GM12878 (cell line): Measurements from ENCODE around the gene SPRED2.

ENCODE experiments used
- EZH2 ChIP-seq: IDR thresholded peaks from 2 replicates; pipeline ENCODE4 v1.6.1; 2012; ENCODE audit warnings: low read depth, mild to moderate bottlenecking, control low read depth, inconsistent platforms, low read length, borderline replicate concordance; ENCODE audit not compliant: control insufficient read depth
- SMC3 ChIP-seq: IDR thresholded peaks from 2 replicates; pipeline ENCODE4 v1.6.1; 2011; ENCODE audit warnings: low read length, improper control_type of control experiment, borderline replicate concordance
- ZNF274 ChIP-seq: IDR thresholded peaks from one replicate; pipeline ENCODE4 v1.8.0; 2011; ENCODE audit not compliant: insufficient read length, insufficient read depth
- ZZZ3 ChIP-seq: IDR thresholded peaks from 2 replicates; pipeline ENCODE4 v1.6.1; 2011; ENCODE audit warnings: low read depth; ENCODE audit not compliant: control insufficient read depth, insufficient read length
- TF ChIP-seq, protein P1 (sequence below), 3 experiments: IDR thresholded peaks in 2 of 3; conservative IDR thresholded peaks in 1 of 3; 2 replicates each; pipeline ENCODE4 v1.5.1; 2011; ENCODE audit warnings: low read depth in 3 of 3, low read length in 3 of 3, mild to moderate bottlenecking in 3 of 3, control low read depth in 2 of 3, moderate library complexity in 2 of 3, inconsistent platforms in 1 of 3, mixed read lengths in 1 of 3; ENCODE audit not compliant: control insufficient read depth in 2 of 3, insufficient read depth in 1 of 3; ENCODE audit errors: extremely low read depth in 1 of 3
- TF ChIP-seq, protein P2 (sequence below): IDR thresholded peaks from 2 replicates; pipeline ENCODE4 v1.6.1; 2011; ENCODE audit warnings: low read depth, low read length, improper control_type of control experiment, borderline replicate concordance
- TF ChIP-seq, protein P3 (sequence below): fragments of 450-650 bp; IDR thresholded peaks from 2 replicates; pipeline ENCODE4 v1.6.1; 2018; ENCODE audit warnings: mild to moderate bottlenecking, low read depth, moderate library complexity; ENCODE audit not compliant: partially characterized antibody
- TF ChIP-seq, protein P4 (sequence below): IDR thresholded peaks from 2 replicates; pipeline ENCODE4 v1.6.1; 2011; ENCODE audit warnings: borderline replicate concordance, low read depth, mild to moderate bottlenecking, moderate library complexity, low read length; ENCODE audit not compliant: insufficient read depth, poor library complexity, severe bottlenecking
- TF ChIP-seq, protein P5 (sequence below): fragments of 450-650 bp; IDR thresholded peaks from 2 replicates; pipeline ENCODE4 v1.6.1; 2014; ENCODE audit warnings: mild to moderate bottlenecking

DNA sequence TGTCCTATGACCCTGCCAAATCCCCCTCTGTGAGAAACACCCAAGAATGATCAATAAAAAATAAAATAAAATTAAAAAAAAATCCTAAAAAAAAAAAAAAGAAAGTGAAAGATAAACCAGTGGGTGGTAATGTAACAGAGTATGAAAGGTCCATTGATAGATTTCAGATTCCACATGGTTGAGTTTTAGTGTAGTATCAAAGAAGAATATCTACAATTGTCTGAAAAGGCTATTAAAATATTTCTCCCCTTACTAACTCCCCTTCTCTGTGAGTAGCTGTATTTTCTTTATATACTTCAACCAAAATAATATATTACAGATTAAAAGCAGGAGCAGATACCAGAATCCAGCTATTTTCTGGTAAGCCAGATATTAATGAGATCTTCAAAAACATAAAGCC is 92.8 kb downstream of the SPRED2 start:
- TF ChIP-seq, protein P1, sequence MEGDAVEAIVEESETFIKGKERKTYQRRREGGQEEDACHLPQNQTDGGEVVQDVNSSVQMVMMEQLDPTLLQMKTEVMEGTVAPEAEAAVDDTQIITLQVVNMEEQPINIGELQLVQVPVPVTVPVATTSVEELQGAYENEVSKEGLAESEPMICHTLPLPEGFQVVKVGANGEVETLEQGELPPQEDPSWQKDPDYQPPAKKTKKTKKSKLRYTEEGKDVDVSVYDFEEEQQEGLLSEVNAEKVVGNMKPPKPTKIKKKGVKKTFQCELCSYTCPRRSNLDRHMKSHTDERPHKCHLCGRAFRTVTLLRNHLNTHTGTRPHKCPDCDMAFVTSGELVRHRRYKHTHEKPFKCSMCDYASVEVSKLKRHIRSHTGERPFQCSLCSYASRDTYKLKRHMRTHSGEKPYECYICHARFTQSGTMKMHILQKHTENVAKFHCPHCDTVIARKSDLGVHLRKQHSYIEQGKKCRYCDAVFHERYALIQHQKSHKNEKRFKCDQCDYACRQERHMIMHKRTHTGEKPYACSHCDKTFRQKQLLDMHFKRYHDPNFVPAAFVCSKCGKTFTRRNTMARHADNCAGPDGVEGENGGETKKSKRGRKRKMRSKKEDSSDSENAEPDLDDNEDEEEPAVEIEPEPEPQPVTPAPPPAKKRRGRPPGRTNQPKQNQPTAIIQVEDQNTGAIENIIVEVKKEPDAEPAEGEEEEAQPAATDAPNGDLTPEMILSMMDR (IDR thresholded peaks at IDR 0.05 in 2 of 3, conservative IDR thresholded peaks at IDR 0.05 in 1 of 3; ENCODE audit: control insufficient read depth in 2 of 3, extremely low read depth in 1 of 3, insufficient read depth in 1 of 3, low read depth in 3 of 3, low read length in 3 of 3): no peak
- TF ChIP-seq, protein P2, sequence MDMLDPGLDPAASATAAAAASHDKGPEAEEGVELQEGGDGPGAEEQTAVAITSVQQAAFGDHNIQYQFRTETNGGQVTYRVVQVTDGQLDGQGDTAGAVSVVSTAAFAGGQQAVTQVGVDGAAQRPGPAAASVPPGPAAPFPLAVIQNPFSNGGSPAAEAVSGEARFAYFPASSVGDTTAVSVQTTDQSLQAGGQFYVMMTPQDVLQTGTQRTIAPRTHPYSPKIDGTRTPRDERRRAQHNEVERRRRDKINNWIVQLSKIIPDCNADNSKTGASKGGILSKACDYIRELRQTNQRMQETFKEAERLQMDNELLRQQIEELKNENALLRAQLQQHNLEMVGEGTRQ: no peak
- TF ChIP-seq SMC3 (no peak), ZZZ3 (no peak), ZNF274 (no peak), EZH2 (no peak)
- TF ChIP-seq, protein P3, sequence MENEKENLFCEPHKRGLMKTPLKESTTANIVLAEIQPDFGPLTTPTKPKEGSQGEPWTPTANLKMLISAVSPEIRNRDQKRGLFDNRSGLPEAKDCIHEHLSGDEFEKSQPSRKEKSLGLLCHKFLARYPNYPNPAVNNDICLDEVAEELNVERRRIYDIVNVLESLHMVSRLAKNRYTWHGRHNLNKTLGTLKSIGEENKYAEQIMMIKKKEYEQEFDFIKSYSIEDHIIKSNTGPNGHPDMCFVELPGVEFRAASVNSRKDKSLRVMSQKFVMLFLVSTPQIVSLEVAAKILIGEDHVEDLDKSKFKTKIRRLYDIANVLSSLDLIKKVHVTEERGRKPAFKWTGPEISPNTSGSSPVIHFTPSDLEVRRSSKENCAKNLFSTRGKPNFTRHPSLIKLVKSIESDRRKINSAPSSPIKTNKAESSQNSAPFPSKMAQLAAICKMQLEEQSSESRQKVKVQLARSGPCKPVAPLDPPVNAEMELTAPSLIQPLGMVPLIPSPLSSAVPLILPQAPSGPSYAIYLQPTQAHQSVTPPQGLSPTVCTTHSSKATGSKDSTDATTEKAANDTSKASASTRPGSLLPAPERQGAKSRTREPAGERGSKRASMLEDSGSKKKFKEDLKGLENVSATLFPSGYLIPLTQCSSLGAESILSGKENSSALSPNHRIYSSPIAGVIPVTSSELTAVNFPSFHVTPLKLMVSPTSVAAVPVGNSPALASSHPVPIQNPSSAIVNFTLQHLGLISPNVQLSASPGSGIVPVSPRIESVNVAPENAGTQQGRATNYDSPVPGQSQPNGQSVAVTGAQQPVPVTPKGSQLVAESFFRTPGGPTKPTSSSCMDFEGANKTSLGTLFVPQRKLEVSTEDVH: no peak
- TF ChIP-seq, protein P4, sequence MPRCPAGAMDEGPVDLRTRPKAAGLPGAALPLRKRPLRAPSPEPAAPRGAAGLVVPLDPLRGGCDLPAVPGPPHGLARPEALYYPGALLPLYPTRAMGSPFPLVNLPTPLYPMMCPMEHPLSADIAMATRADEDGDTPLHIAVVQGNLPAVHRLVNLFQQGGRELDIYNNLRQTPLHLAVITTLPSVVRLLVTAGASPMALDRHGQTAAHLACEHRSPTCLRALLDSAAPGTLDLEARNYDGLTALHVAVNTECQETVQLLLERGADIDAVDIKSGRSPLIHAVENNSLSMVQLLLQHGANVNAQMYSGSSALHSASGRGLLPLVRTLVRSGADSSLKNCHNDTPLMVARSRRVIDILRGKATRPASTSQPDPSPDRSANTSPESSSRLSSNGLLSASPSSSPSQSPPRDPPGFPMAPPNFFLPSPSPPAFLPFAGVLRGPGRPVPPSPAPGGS: no peak
- TF ChIP-seq, protein P5, sequence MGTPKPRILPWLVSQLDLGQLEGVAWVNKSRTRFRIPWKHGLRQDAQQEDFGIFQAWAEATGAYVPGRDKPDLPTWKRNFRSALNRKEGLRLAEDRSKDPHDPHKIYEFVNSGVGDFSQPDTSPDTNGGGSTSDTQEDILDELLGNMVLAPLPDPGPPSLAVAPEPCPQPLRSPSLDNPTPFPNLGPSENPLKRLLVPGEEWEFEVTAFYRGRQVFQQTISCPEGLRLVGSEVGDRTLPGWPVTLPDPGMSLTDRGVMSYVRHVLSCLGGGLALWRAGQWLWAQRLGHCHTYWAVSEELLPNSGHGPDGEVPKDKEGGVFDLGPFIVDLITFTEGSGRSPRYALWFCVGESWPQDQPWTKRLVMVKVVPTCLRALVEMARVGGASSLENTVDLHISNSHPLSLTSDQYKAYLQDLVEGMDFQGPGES: no peak
